ENCODE data around the gene TMEM18.
A peak's percentile ranks its signal among the peaks of the same experiment; 100 is the strongest.

Gene TMEM18

GRCh38 chr2:656676-657075 lies 20.5 kb downstream of the TMEM18 start:
- no peaks in the 10 kb centered on the region for H3K9me3 Mint-ChIP-seq (ENCODE audit: low read depth)
- no peaks in the 10 kb centered on the region for H3K27me3 Mint-ChIP-seq
- H3K4me3 Mint-ChIP-seq = no peak overlapping the region
- peaks cover 41% of the 10 kb centered on the region for H3K4me1 Mint-ChIP-seq (ENCODE audit: low read depth)
- peak overlapping the region; percentile 72 for H3K27ac Mint-ChIP-seq
- H3K36me3 Mint-ChIP-seq = no peaks in the 10 kb centered on the region

GRCh38 chr2:655626-656025 lies 21.6 kb downstream of the TMEM18 start:
- H3K9me3 Mint-ChIP-seq (ENCODE audit: low read depth) = no peaks in the 10 kb centered on the region
- no peak overlapping the region for H3K4me3 Mint-ChIP-seq
- no peak overlapping the region for H3K27ac Mint-ChIP-seq
- no peaks in the 10 kb centered on the region for H3K36me3 Mint-ChIP-seq
- no peaks in the 10 kb centered on the region for H3K27me3 Mint-ChIP-seq
- peaks cover 38% of the 10 kb centered on the region for H3K4me1 Mint-ChIP-seq (ENCODE audit: low read depth)

DNA sequence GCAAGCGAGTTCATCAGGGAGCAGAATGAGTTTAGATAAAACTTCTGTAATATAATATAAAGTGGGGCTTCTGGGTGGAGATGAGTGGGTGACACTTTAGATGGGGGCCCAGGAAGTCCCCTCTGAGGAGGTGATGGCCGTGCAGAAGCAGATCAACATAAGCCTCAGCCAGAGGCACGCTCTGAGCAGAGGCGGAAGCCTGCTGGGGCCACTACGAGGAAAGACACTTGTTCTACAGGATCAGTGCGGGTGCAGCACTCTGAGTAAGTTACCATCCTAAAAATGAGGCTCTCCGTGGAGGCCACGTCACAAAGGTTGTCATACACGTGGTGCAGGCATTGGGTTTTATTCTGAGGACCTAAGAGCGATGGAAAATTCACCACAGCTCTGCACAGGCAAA lies 22.3 kb downstream of the TMEM18 start:
- H3K27ac Mint-ChIP-seq = no peak overlapping the region
- H3K36me3 Mint-ChIP-seq = no peaks in the 10 kb centered on the region
- H3K4me1 Mint-ChIP-seq (ENCODE audit: low read depth) = peaks cover 37% of the 10 kb centered on the region
- no peaks in the 10 kb centered on the region for H3K27me3 Mint-ChIP-seq
- H3K4me3 Mint-ChIP-seq = no peak overlapping the region
- no peaks in the 10 kb centered on the region for H3K9me3 Mint-ChIP-seq (ENCODE audit: low read depth)

GRCh38 chr2:653645-654425 lies 23.4 kb downstream of the TMEM18 start:
- Mint-ChIP-seq H3K27ac (no peak overlapping the region), H3K4me1 (ENCODE audit: low read depth) (peaks cover 37% of the 10 kb centered on the region), H3K27me3 (no peaks in the 10 kb centered on the region), H3K4me3 (no peak overlapping the region), H3K36me3 (no peaks in the 10 kb centered on the region), H3K9me3 (ENCODE audit: low read depth) (no peaks in the 10 kb centered on the region)

- peaks cover 37% of the 10 kb centered on the region for H3K4me1 Mint-ChIP-seq (ENCODE audit: low read depth)
Observed at GRCh38 chr2:652881-653480, 24.2 kb downstream of the TMEM18 start.

DNA sequence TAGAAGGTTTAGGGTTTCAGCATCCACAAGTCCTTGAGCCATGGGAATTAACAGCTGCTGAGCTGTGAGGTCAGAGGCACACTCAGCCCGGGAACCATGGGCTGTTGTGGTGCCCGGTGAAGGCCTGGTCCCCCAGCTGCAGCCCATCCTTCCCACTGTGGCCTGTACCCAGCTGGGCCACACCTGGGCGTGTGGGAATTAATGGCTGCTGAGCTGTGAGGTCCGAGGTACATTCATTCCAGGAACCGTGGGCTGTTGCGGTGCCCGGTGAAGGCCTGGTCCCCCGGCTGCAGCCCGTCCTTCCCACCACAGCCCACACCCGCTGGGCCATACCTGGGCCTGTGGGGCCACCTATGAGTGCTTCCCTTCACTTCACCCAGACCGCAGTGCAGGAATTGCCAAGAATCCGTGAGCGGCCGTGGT lies 25.2 kb downstream of the TMEM18 start:
- Mint-ChIP-seq H3K27ac (no peak overlapping the region), H3K9me3 (ENCODE audit: low read depth) (no peaks in the 10 kb centered on the region), H3K36me3 (no peaks in the 10 kb centered on the region), H3K4me3 (no peak overlapping the region), H3K27me3 (no peaks in the 10 kb centered on the region), H3K4me1 (ENCODE audit: low read depth) (peaks cover 28% of the 10 kb centered on the region)

More at GRCh38 chr2:652881-653480, 24.2 kb downstream of the TMEM18 start:
- Mint-ChIP-seq H3K9me3 (ENCODE audit: low read depth) (no peaks in the 10 kb centered on the region), H3K27me3 (no peaks in the 10 kb centered on the region), H3K36me3 (no peaks in the 10 kb centered on the region), H3K27ac (no peak overlapping the region), H3K4me3 (no peak overlapping the region)

DNA sequence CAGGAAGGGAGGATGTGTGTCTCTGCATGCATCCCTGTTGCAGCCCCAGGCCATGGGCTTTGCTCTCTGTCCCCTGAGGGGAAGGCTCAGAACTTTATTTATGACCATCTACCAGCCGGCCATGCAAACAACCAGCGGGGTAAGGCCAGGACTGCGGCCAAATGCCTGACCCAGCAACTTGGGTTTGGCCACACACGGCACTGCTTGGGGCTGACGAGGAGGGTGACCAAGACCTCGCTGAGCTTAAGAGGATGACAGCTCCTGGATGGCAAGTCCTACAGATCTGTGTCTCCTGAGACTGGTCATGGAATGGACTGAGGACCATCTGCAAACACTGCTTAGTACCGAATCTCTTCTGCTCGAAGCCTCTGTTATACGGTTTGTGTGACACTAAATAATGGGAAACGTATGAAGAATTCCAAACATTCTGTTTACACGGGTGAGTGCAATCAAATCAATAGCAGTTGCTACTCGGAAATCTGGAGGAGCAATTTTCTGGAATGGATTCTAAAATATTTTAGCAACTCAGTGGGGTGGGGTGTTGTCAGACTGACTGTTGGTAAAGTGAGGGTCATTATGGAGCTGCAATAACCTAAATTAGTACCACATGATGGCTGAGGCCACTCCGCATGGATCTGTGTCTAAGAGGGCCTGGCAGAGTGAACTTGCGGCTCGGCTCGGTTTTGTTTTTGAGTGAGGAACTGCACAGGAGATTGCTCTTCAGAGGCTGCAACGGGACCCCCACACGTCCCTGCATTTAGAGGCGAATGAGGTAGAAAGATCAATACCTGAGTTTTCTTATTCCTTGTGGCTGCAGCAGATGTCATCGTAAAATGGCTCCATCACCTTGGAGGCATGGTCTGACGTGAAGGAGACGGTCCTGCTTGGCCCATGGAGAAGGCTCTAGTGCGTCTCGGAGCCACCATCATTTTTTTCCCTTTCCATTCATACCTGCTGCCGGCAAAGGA lies 26.6 kb downstream of the TMEM18 start:
- no peaks in the 10 kb centered on the region for H3K36me3 Mint-ChIP-seq
- H3K27me3 Mint-ChIP-seq = peaks cover 3% of the 10 kb centered on the region
- peaks cover 16% of the 10 kb centered on the region for H3K4me1 Mint-ChIP-seq (ENCODE audit: low read depth)
- no peak overlapping the region for H3K4me3 Mint-ChIP-seq
- no peak overlapping the region for H3K27ac Mint-ChIP-seq
- no peaks in the 10 kb centered on the region for H3K9me3 Mint-ChIP-seq (ENCODE audit: low read depth)

GRCh38 chr2:649426-650342 lies 27.5 kb downstream of the TMEM18 start:
- Mint-ChIP-seq H3K4me3 (no peak overlapping the region), H3K9me3 (ENCODE audit: low read depth) (no peaks in the 10 kb centered on the region), H3K27me3 (peaks cover 3% of the 10 kb centered on the region), H3K27ac (no peak overlapping the region), H3K36me3 (no peaks in the 10 kb centered on the region), H3K4me1 (ENCODE audit: low read depth) (peaks cover 6% of the 10 kb centered on the region)

- no peak overlapping the region for H3K4me3 Mint-ChIP-seq
- no peaks in the 10 kb centered on the region for H3K36me3 Mint-ChIP-seq
- H3K27ac Mint-ChIP-seq = no peak overlapping the region
- peaks cover 4% of the 10 kb centered on the region for H3K4me1 Mint-ChIP-seq (ENCODE audit: low read depth)
- H3K9me3 Mint-ChIP-seq (ENCODE audit: low read depth) = no peaks in the 10 kb centered on the region
- peaks cover 7% of the 10 kb centered on the region for H3K27me3 Mint-ChIP-seq
Observed at GRCh38 chr2:648476-649424, 28.5 kb downstream of the TMEM18 start.

GRCh38 chr2:647691-648231 lies 29.4 kb downstream of the TMEM18 start:
- peaks cover 2% of the 10 kb centered on the region for H3K4me1 Mint-ChIP-seq (ENCODE audit: low read depth)
- H3K36me3 Mint-ChIP-seq = no peaks in the 10 kb centered on the region
- no peak overlapping the region for H3K27ac Mint-ChIP-seq
- peaks cover 7% of the 10 kb centered on the region for H3K27me3 Mint-ChIP-seq
- H3K4me3 Mint-ChIP-seq = no peak overlapping the region
- H3K9me3 Mint-ChIP-seq (ENCODE audit: low read depth) = no peaks in the 10 kb centered on the region

GRCh38 chr2:647003-647560 lies 30.1 kb downstream of the TMEM18 start:
- Mint-ChIP-seq H3K27me3 (peaks cover 7% of the 10 kb centered on the region), H3K27ac (no peak overlapping the region), H3K9me3 (ENCODE audit: low read depth) (no peaks in the 10 kb centered on the region), H3K36me3 (no peaks in the 10 kb centered on the region), H3K4me3 (no peak overlapping the region), H3K4me1 (ENCODE audit: low read depth) (no peaks in the 10 kb centered on the region)

DNA sequence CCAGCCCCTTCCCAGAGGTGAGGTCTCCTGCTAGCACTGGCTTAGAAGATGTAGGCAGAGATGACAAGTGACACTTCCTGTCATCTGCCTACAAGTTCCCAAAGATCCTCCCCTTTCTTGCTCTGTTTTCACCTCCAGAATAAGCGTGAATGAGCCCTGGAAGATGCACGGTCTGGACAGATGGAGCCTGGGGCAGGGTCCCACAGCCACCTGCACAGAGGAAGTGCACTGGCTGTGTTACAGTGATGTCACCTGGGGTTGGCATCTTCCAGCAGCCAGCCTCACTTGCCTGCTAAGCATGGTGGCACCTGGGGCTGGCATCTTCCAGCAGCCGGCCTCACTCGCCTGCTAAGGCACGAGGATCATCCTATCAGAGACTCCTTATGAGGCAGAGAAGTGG lies 32.3 kb downstream of the TMEM18 start:
- no peaks in the 10 kb centered on the region for H3K9me3 Mint-ChIP-seq (ENCODE audit: low read depth)
- no peaks in the 10 kb centered on the region for H3K4me1 Mint-ChIP-seq (ENCODE audit: low read depth)
- no peak overlapping the region for H3K4me3 Mint-ChIP-seq
- peaks cover 7% of the 10 kb centered on the region for H3K27me3 Mint-ChIP-seq
- no peaks in the 10 kb centered on the region for H3K36me3 Mint-ChIP-seq
- H3K27ac Mint-ChIP-seq = no peak overlapping the region

DNA sequence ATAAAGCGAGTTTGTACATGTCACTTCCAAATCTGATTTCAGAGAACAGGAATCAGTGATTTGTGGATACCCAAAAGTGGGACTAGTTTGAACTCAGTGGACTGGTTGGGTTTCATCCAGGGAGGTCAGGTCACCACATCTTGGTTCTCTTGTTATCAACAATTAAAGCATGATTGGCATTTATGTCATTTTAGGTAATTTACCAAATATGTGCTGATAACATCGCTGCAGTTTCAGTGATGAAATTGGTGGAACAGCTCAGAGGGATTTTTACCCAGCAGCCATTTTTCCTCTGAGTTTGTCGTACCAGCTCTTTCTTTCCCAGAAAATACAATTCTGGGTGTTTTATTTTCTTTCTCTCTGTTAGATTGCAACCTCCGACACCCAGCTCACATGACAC lies 33.4 kb downstream of the TMEM18 start:
- H3K4me1 Mint-ChIP-seq (ENCODE audit: low read depth) = no peaks in the 10 kb centered on the region
- no peak overlapping the region for H3K27ac Mint-ChIP-seq
- no peaks in the 10 kb centered on the region for H3K36me3 Mint-ChIP-seq

More for the DNA sequence above, 33.4 kb downstream of the TMEM18 start:
- peaks cover 7% of the 10 kb centered on the region for H3K27me3 Mint-ChIP-seq
- no peak overlapping the region for H3K4me3 Mint-ChIP-seq
- H3K9me3 Mint-ChIP-seq (ENCODE audit: low read depth) = no peaks in the 10 kb centered on the region
